ENCODE results near the gene GIMAP5.

The GIMAP5 gene

DNA sequence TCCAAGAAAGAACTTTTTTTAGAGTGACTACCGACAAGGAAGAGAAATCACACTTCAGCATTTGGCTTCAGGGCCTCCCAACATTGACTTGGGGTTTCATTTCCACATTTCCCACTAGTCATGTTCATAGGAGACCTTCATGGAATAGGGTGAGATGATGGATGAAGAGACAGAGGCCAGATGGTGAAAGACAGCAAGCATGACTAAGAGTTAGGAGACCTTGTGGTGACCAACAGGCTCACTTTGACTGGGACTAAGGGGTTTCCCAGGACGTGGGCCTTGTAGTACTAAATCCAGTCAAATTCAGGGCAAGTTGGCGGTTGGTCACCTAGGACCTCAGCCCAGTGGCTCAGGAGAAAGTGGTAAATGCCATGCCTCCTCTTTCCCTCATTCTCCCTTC lies 3.0 kb upstream of the GIMAP5 start:
- TF ChIP-seq, protein P1, sequence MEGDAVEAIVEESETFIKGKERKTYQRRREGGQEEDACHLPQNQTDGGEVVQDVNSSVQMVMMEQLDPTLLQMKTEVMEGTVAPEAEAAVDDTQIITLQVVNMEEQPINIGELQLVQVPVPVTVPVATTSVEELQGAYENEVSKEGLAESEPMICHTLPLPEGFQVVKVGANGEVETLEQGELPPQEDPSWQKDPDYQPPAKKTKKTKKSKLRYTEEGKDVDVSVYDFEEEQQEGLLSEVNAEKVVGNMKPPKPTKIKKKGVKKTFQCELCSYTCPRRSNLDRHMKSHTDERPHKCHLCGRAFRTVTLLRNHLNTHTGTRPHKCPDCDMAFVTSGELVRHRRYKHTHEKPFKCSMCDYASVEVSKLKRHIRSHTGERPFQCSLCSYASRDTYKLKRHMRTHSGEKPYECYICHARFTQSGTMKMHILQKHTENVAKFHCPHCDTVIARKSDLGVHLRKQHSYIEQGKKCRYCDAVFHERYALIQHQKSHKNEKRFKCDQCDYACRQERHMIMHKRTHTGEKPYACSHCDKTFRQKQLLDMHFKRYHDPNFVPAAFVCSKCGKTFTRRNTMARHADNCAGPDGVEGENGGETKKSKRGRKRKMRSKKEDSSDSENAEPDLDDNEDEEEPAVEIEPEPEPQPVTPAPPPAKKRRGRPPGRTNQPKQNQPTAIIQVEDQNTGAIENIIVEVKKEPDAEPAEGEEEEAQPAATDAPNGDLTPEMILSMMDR (conservative IDR thresholded peaks at IDR 0.05; ENCODE audit: low read depth, low read length), result no peak
- no peak overlapping the region for H3K4me3 ChIP-seq (ENCODE audit: low read length)
- no peak for DNase-seq (ENCODE audit: low read depth)

GRCh38 chr7:150735596-150736358 lies 1.4 kb upstream of the GIMAP5 start:
- DNase-seq (ENCODE audit: low read depth), result no peak
- no peak overlapping the region for H3K4me3 ChIP-seq (ENCODE audit: low read length)
- TF ChIP-seq, protein P1 (conservative IDR thresholded peaks at IDR 0.05; ENCODE audit: low read depth, low read length), result no peak

- TF ChIP-seq, protein P1 (conservative IDR thresholded peaks at IDR 0.05; ENCODE audit: low read depth, low read length), result no peak
- no peak overlapping the region for H3K4me3 ChIP-seq (ENCODE audit: low read length)
- no peak for DNase-seq (ENCODE audit: low read depth)
These were observed 354 bp upstream of the GIMAP5 start for GRCh38 chr7:150736864-150737263.

DNA sequence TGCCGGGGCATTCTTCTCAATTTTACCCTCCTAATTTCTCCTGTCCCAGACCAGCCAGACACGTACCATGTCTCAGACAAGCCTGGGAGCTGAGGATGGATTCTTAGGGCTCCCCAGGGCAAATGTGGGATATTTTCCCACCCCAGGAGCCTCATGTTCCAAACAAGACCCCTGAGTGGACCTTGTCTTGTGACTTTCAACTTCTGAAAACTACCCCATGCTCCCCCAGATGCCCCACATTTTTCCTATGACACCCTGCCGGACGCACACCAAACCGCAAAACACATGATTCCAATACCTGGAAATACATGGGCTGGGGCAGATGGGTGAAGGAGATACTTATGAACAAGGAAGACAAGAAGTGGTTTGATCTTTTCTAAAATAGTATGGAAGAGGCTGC lies 874 bp downstream of the GIMAP5 start:
- TF ChIP-seq, protein P1 (conservative IDR thresholded peaks at IDR 0.05; ENCODE audit: low read depth, low read length), result no peak
- no peak overlapping the region for H3K4me3 ChIP-seq (ENCODE audit: low read length)
- no peak for DNase-seq (ENCODE audit: low read depth)

- no peak overlapping the region for H3K4me3 ChIP-seq (ENCODE audit: low read length)
- DNase-seq (ENCODE audit: low read depth), result no peak
- TF ChIP-seq, protein P1 (conservative IDR thresholded peaks at IDR 0.05; ENCODE audit: low read depth, low read length), result no peak
These were observed 1.4 kb downstream of the GIMAP5 start for GRCh38 chr7:150738591-150739001.

- TF ChIP-seq, protein P1 (conservative IDR thresholded peaks at IDR 0.05; ENCODE audit: low read depth, low read length), result peak; percentile 2
- DNase-seq (ENCODE audit: low read depth), result no peak
- no peak overlapping the region for H3K4me3 ChIP-seq (ENCODE audit: low read length)
These were observed 1.8 kb downstream of the GIMAP5 start for GRCh38 chr7:150739033-150739432.

DNA sequence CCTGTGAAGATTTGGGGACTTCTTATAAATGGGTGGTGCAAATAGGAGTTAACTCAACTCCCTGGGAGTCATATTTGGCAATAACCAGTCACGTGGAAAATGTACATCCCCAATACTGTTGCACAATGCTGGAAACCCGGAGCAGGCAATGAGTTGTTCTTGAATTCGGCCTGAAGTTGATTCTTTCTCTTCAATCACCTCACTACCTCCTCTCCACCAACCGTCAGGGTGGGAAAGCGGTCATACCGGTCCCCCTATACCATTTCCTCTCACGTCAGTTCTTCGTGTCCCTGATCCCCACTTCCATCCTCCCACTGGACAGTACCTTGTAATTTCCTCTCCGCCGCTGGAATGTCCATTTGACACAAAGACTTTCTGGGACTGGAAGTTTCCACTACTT lies 2.8 kb downstream of the GIMAP5 start:
- TF ChIP-seq, protein P1 (conservative IDR thresholded peaks at IDR 0.05; ENCODE audit: low read depth, low read length), result no peak
- H3K4me3 ChIP-seq (ENCODE audit: low read length), result no peak overlapping the region
- DNase-seq (ENCODE audit: low read depth), result no peak
